Measurements from ENCODE around the gene HOXD8.
A peak's percentile ranks its signal among the peaks of the same experiment; 100 is the strongest.

Gene HOXD8

GRCh38 chr2:176172007-176172894 lies 42.7 kb downstream of the HOXD8 start:
- DNase-seq (ENCODE audit: insufficient read length, low spot score) (no peak), FAIRE-seq (no peak)
- TF ChIP-seq CTCF (IDR thresholded peaks at IDR 0.05; ENCODE audit: insufficient read depth, missing control alignments) = no peak

GRCh38 chr2:176172895-176173566 lies 43.5 kb downstream of the HOXD8 start:
- no peak for TF ChIP-seq CTCF (IDR thresholded peaks at IDR 0.05; ENCODE audit: insufficient read depth, missing control alignments)
- DNase-seq (ENCODE audit: insufficient read length, low spot score) (no peak), FAIRE-seq (no peak)

- no peak for TF ChIP-seq CTCF (IDR thresholded peaks at IDR 0.05; ENCODE audit: insufficient read depth, missing control alignments)
- DNase-seq (ENCODE audit: insufficient read length, low spot score) (no peak), FAIRE-seq (no peak)
Measured at GRCh38 chr2:176173567-176174381, 44.3 kb downstream of the HOXD8 start.

GRCh38 chr2:176174382-176174823 lies 44.9 kb downstream of the HOXD8 start:
- peak; percentile 91 for DNase-seq (ENCODE audit: insufficient read length, low spot score)
- peak; percentile 6 for FAIRE-seq
- no peak for TF ChIP-seq CTCF (IDR thresholded peaks at IDR 0.05; ENCODE audit: insufficient read depth, missing control alignments)

GRCh38 chr2:176174824-176175708 lies 45.6 kb downstream of the HOXD8 start:
- TF ChIP-seq CTCF (IDR thresholded peaks at IDR 0.05; ENCODE audit: insufficient read depth, missing control alignments) = no peak
- DNase-seq (ENCODE audit: insufficient read length, low spot score) (no peak), FAIRE-seq (no peak)

Measured in D721Med (cell line).